HFF-Myc (cell line): ENCODE measurements around the gene CCDC92.

Experiments used
- DNase-seq: peaks from one replicate; pipeline ENCODE4 v3.0.0-alpha.2; 2011; ENCODE audit warnings: low read depth; ENCODE audit errors: extremely low read depth
- H3K4me3 ChIP-seq: replicated peaks from 2 replicates; pipeline ENCODE4 v1.5.1; 2011; ENCODE audit warnings: low read depth, mild to moderate bottlenecking, control low read depth, low read length
- TF ChIP-seq, protein P1 (sequence below): IDR thresholded peaks from 2 replicates; pipeline ENCODE4 v1.5.1; 2012; ENCODE audit warnings: mild to moderate bottlenecking, low read depth, low read length, control low read depth; ENCODE audit errors: missing control alignments

CCDC92 gene

DNA sequence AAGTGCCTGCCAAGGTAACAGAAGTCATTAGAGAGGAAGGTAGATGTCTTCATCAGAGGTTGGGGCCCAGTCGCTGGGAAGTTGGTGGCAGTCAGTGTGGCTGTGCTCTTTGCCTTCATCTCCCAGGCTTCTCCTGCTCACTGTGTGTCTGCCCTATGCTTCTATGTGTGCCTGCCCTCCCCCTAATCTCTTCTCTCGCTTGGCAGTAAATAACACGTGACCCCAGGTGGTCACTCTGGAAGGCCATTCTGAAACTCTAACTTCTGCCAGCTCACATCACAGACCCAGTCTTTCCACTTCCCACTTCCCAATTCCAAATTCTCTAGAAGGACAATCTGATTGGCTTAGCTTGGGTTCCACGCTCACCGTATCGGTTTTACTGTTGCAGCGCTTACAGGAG is 9.6 kb upstream of the CCDC92 start:
- TF ChIP-seq, protein P1, sequence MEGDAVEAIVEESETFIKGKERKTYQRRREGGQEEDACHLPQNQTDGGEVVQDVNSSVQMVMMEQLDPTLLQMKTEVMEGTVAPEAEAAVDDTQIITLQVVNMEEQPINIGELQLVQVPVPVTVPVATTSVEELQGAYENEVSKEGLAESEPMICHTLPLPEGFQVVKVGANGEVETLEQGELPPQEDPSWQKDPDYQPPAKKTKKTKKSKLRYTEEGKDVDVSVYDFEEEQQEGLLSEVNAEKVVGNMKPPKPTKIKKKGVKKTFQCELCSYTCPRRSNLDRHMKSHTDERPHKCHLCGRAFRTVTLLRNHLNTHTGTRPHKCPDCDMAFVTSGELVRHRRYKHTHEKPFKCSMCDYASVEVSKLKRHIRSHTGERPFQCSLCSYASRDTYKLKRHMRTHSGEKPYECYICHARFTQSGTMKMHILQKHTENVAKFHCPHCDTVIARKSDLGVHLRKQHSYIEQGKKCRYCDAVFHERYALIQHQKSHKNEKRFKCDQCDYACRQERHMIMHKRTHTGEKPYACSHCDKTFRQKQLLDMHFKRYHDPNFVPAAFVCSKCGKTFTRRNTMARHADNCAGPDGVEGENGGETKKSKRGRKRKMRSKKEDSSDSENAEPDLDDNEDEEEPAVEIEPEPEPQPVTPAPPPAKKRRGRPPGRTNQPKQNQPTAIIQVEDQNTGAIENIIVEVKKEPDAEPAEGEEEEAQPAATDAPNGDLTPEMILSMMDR = no peak
- DNase-seq = no peak
- no peak overlapping the region for H3K4me3 ChIP-seq

DNA sequence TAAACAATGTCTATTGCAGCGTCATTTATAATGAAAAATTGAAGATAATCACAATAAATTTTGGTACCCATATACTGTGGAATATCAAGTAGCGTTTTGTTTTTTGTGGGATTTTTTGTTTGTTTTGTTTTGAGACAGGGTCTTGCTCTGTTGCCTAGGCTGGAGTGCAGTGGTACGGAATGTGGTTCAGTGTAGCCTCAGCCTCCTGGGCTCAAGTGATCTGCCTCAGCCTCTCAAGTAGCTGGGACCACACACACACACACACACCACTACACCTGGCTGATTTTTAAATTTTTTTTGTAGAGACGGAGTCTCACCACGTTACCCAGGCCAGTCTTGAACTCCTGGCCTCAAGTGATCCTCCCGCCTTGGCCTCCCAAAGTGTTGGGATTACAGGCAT is 6.9 kb upstream of the CCDC92 start:
- TF ChIP-seq, protein P1 = no peak
- DNase-seq = no peak
- no peak overlapping the region for H3K4me3 ChIP-seq

DNA sequence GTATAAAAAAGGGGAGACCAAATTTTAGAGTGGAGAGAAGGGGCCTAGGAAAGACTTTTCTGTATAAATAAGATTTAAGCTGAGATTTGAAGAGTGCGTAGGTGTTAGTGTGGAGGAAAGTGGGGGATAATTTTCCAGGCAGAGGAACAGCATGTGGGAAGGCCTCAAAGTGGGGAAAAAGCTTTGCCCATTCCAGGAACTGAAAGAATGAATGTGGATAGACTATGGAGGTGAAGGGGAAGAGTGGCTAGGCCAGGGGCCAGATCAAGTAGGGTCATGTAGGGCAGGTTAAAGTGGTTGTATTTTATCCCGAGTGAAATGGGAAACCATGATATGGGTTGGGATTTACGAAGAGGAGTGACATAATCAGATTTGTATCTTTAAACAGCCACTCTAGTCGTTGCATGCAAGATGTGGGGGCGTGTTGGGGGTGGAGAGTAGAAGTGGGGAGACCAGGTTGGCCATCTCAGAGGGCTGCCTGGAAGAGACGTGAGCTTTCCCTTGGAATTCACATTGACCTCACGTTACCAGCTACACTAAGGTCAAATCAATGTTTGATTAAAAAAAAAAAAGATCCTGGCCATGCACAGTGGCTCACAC is 3.7 kb upstream of the CCDC92 start:
- TF ChIP-seq, protein P1 = no peak

DNA sequence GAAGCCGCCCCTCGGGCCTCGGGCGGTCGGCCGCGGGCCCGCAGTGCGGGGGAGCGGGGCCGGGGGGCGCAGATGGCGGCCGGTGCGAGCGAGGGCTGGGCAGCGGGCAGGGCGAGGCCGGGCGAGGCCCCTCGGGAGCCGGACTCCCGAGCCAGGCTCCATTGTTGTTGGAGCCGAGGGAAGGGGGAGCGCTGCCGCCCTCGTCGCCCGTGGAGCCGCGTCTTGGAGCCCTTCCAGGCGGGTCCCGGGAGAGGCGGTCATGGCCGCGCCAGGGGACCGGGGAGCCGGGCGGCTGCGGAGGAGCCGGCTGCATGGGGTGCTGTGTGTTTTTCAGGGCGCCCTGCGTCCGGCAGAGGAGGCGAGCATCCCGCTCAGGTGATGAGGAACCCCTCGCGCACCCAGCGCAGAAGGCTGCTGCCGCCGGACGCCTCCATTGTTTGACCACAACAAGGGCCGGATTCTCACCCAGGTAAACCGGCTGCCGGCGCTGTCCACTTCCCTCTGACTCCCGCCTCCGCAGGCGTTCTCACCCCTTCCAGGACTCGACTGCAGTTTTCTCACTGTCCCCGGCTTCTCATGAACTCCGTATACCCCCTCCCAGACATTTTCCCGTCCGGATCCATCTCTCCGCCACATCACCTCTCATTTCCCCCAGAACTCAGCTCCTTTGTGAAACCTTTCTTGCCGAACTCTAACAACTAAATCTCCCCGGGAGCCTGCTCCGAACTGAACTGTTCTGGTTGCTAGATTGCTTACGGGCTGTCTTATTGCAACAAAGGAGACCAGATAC is 1.1 kb upstream of the CCDC92 start:
- H3K4me3 ChIP-seq = peak overlapping the region; percentile 72
- DNase-seq = no peak
- TF ChIP-seq, protein P1 = no peak

More for the DNA sequence above, 3.7 kb upstream of the CCDC92 start:
- H3K4me3 ChIP-seq = no peak overlapping the region
- DNase-seq = no peak

DNA sequence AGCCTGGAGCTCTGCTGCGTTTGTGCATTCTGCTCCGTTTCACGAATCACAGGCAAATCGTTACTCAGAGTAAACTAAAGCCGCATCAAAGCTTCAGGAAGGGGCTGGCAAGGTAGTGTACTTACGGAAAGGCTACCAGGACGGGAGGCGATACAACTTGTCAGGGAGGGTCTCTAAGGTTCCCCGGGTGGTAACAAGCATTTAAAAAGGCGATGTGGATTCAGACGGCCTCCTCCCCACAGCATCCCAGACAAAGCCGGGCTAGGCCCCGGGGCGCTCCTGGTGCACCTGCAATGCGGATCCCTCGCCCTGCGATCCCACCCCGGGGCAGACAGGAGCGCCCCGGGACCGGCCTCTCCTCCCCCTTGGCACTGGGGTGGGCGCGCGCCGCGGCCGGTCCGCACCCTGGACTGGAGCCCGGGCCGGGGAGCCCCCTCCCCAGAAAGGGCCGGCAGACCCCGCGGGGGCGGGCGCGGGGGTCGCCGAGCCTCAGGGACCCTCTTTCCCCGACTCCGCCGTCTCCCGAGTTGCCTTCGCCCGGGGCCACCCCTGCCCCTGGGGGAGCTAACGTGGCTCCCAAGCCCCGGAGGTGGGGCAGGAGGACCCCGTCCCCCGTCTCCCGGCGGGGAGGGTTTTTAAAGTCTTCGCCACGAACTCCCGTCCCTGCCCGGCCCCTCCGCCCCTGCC is 718 bp downstream of the CCDC92 start:
- no peak for DNase-seq
- TF ChIP-seq, protein P1 = no peak
- H3K4me3 ChIP-seq = peak overlapping the region; percentile 72

DNA sequence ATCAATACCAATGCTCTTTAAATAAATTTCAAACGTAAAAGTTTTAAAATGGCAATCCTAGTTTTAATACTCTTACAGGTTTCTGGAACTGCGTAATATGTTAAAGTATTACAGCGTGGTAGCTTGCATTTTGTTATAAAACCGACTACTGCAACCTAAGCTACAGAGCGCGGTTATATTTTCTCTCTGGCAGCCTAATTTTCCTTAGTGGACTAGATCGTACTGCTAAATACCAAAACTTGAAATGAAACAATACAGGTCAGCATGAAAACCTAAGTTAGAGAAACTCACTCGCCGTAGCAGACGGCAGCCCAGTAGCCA is 1.2 kb downstream of the CCDC92 start:
- H3K4me3 ChIP-seq = peak overlapping the region; percentile 72
- TF ChIP-seq, protein P1 = no peak
- no peak for DNase-seq
